Spleen (tissue), 11 donors: ENCODE results near the gene WNT16. TPM values are rescaled to one million over a fixed set of nuclear protein-coding genes. Genes with fewer than 3 reads are reported as not detected.
A peak's percentile ranks its signal among the peaks of the same experiment; 100 is the strongest.

ENCODE experiments used
- DNase-seq: peaks from one replicate; pipeline ENCODE4 v3.0.0-alpha.2; 2020
- H3K27ac ChIP-seq, 8 donors: fragments of 200-600 bp; sonication (generic) in 7 of 8; 1 replicate in 4 of 8; 2 replicates in 4 of 8; pipeline versions ENCODE4 v1.5.0 to v1.8.0; 2016 to 2021; ENCODE audit warnings: inconsistent platforms in 4 of 8, mild to moderate bottlenecking in 4 of 8, moderate library complexity in 1 of 8
- H3K27me3 ChIP-seq, 7 donors: fragments of 200-600 bp; sonication (generic) in 6 of 7; replicated peaks in 1 of 7; 1 replicate in 4 of 7; 2 replicates in 3 of 7; pipeline versions ENCODE4 v1.5.0 to v1.8.0; 2016 to 2021; ENCODE audit warnings: inconsistent platforms in 3 of 7, mild to moderate bottlenecking in 1 of 7
- H3K36me3 ChIP-seq, 6 donors: fragments of 200-600 bp; sonication (generic) in 5 of 6; 1 replicate in 4 of 6; 2 replicates in 2 of 6; pipeline versions ENCODE4 v1.5.0 to v1.8.0; 2016 to 2021; ENCODE audit warnings: inconsistent platforms in 2 of 6
- H3K4me1 ChIP-seq, 6 donors: fragments of 200-600 bp; sonication (generic) in 5 of 6; 1 replicate in 3 of 6; 2 replicates in 3 of 6; pipeline versions ENCODE4 v1.5.0 to v1.8.0; 2016 to 2021; ENCODE audit warnings: inconsistent platforms in 3 of 6
- H3K4me3 ChIP-seq, 8 donors: fragments of 200-600 bp; sonication (generic) in 7 of 8; 1 replicate in 4 of 8; 2 replicates in 4 of 8; pipeline versions ENCODE4 v1.5.0 to v1.8.0; 2016 to 2021; ENCODE audit warnings: inconsistent platforms in 4 of 8, mild to moderate bottlenecking in 4 of 8, moderate library complexity in 2 of 8
- H3K9me3 ChIP-seq, 8 donors: fragments of 200-600 bp; sonication (generic) in 7 of 8; 1 replicate in 4 of 8; 2 replicates in 4 of 8; pipeline versions ENCODE4 v1.5.0 to v1.8.0; 2016 to 2021; ENCODE audit warnings: inconsistent platforms in 4 of 8
- CTCF ChIP-seq, 11 experiments: fragments of 200-600 bp in 7 of 11; fragments of 450-650 bp in 4 of 11; sonication (generic) in 4 of 11; IDR thresholded peaks in 8 of 11; conservative IDR thresholded peaks in 3 of 11; 1 replicate in 7 of 11; 2 replicates in 4 of 11; pipeline versions ENCODE4 v1.4.0 to v1.8.0; 2016 to 2021; ENCODE audit warnings: antibody characterized with exemption in 11 of 11, inconsistent platforms in 4 of 11, mild to moderate bottlenecking in 1 of 11
- POLR2A ChIP-seq, 3 donors: fragments of 450-650 bp; IDR thresholded peaks; one replicate each; pipeline ENCODE4 v1.5.1; 2017; ENCODE audit warnings: antibody characterized with exemption in 3 of 3, mild to moderate bottlenecking in 1 of 3
- POLR2AphosphoS5 ChIP-seq, 3 donors: sonication (generic); formaldehyde crosslinking; IDR thresholded peaks; one replicate each; pipeline ENCODE4 v1.5.1; 2017; ENCODE audit warnings: antibody characterized with exemption in 3 of 3
- WGBS, 5 donors: extraction: QIAGEN DNeasy Blood & Tissue Kit in 3 of 5; methylation state at CpG; one replicate each; pipeline versions ENCODE4 v1.1.5 to v1.1.7; 2013 to 2018; 5-methylcytosine and 5-hydroxymethylcytosine counted together
- intact Hi-C: fragments of 100-400 bp; cut with DNase I; formaldehyde crosslinking; loops from one replicate; pipeline ENCODE4 v1.15.0; 2023; ENCODE audit warnings: low total_unique reads
- polyA plus RNA-seq, 3 donors: library from polyadenylated mRNA; stranded (reverse); fragments of 200-250 nt; gene quantifications; one replicate each; pipeline ENCODE4 v1.2.1, GENCODE V29; 2013
- total RNA-seq, 7 donors: library from RNA; depleted of rRNA in 3 of 7; stranded (reverse); fragments of >200 nt in 3 of 7; fragmentation: NEBNext Ultra II Directional in 4 of 7; extraction: Animal tissue kit (Norgen Biotek cat#: 25700) in 4 of 7; gene quantifications; one replicate each; pipeline versions ENCODE4 v1.1.0 to v1.2.1, GENCODE V29; 2016 to 2021
- donor health status: healthy with polysubstance abuse.
- donor health status: DM: no; HTN: no; CAD: no; lungs with moderate emphysema.
- donor health status: DM: no; HTN: no; CAD: no.
- donor health status: Bipolar disorder and iron deficiency.
- donor health status: healthy.
- donor health status: DM: no; HTN: no; CAD: no.
- donor health status: DM: yes; HTN: yes; CAD: no.

The WNT16 gene
- total and polyA plus RNA-seq, 10 donors: 0.33 to 3.2 (median 0.95) TPM

GRCh38 chr7:121334875-121335648 is 6.3 kb downstream of the WNT16 start:
- H3K4me3 ChIP-seq: no peak overlapping the region
- peaks cover 0 to 9% (median 0%) of the 10 kb centered on the region in 6 donors for H3K36me3 ChIP-seq
- peaks cover 0 to 15% (median 8%) of the 10 kb centered on the region in 6 donors for H3K4me1 ChIP-seq
- H3K27ac ChIP-seq: no peak overlapping the region
- 84 to 89% (median 85%) methylated on average over 10 of the region's 10 CpGs for WGBS, 5 donors
- TF ChIP-seq POLR2AphosphoS5 (IDR thresholded peaks at IDR 0.05) (no peak), CTCF (IDR thresholded peaks at IDR 0.05 in 8 of 11, conservative IDR thresholded peaks at IDR 0.05 in 3 of 11) (no peak), POLR2A (IDR thresholded peaks at IDR 0.05) (no peak)
- no peak for DNase-seq
- H3K9me3 ChIP-seq: no peaks in the 10 kb centered on the region
- peaks cover 0 to 35% (median 24%) of the 10 kb centered on the region in 7 donors for H3K27me3 ChIP-seq
- intact Hi-C loops: no loop called here

DNA sequence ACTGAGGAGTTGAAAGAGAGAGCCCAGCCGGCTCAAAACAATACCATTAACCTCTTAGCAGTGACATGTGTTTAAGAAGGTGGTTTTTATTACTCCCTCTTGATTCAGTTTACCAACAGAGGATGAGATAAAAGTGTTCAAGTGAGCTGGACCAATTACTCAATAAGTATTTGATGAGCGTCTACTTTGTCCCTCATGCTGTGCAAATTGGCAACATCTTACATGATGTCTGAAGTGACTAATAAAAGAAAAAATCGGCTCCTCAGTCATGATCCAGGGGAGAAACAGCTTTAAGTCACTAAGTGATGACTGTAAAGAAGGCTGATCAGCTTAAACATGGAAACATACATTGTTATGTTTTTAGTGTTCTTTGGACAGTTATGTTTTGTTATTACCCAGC is 7.8 kb downstream of the WNT16 start:
- Histone ChIP-seq H3K4me1 (peaks cover 0 to 2% (median 0%) of the 10 kb centered on the region in 6 donors), H3K4me3 (no peak overlapping the region), H3K27me3 (peaks cover 0 to 20% (median 13%) of the 10 kb centered on the region in 7 donors), H3K36me3 (peaks cover 0 to 9% (median 0%) of the 10 kb centered on the region in 6 donors), H3K27ac (no peak overlapping the region), H3K9me3 (no peaks in the 10 kb centered on the region)
- TF ChIP-seq POLR2A (IDR thresholded peaks at IDR 0.05) (no peak), POLR2AphosphoS5 (IDR thresholded peaks at IDR 0.05) (no peak), CTCF (IDR thresholded peaks at IDR 0.05 in 8 of 11, conservative IDR thresholded peaks at IDR 0.05 in 3 of 11) (no peak)
- no peak for DNase-seq
- intact Hi-C loops: no loop called here
- 63 to 85% (median 76%) methylated on average over 3 of the region's 3 CpGs for WGBS, 5 donors

- 8 to 24% (median 15%) methylated on average over 3 of the region's 3 CpGs for WGBS, 5 donors
- Histone ChIP-seq H3K27ac (no peak overlapping the region), H3K9me3 (no peaks in the 10 kb centered on the region), H3K4me1 (no peaks in the 10 kb centered on the region), H3K27me3 (peaks cover 0 to 12% (median 6%) of the 10 kb centered on the region in 7 donors), H3K36me3 (peaks cover 0 to 13% (median 0%) of the 10 kb centered on the region in 6 donors), H3K4me3 (no peak overlapping the region)
- DNase-seq: no peak
- intact Hi-C loops: no loop called here
- TF ChIP-seq CTCF (IDR thresholded peaks at IDR 0.05 in 8 of 11, conservative IDR thresholded peaks at IDR 0.05 in 3 of 11) (peak in 5 of 11 experiments; percentile 16 to 34 (median 18)), POLR2A (IDR thresholded peaks at IDR 0.05) (no peak), POLR2AphosphoS5 (IDR thresholded peaks at IDR 0.05) (no peak)
Measured at GRCh38 chr7:121337398-121337797, 8.6 kb downstream of the WNT16 start.

- DNase-seq: no peak
- Histone ChIP-seq H3K9me3 (no peaks in the 10 kb centered on the region), H3K4me3 (no peak overlapping the region), H3K27me3 (no peaks in the 10 kb centered on the region), H3K36me3 (peaks cover 0 to 18% (median 0%) of the 10 kb centered on the region in 6 donors), H3K4me1 (no peaks in the 10 kb centered on the region), H3K27ac (no peak overlapping the region)
- intact Hi-C loops: no loop called here
- WGBS, 5 donors: 58 to 77% (median 66%) methylated on average over 5 of the region's 5 CpGs
- TF ChIP-seq POLR2A (IDR thresholded peaks at IDR 0.05) (no peak), POLR2AphosphoS5 (IDR thresholded peaks at IDR 0.05) (peak in 1 of 3 donors; percentile 18), CTCF (IDR thresholded peaks at IDR 0.05 in 8 of 11, conservative IDR thresholded peaks at IDR 0.05 in 3 of 11) (no peak)
Measured at GRCh38 chr7:121339082-121339481, 10.3 kb downstream of the WNT16 start.
